GM12878 (cell line): ENCODE results near the gene SELENOS. TPM values are rescaled to one million over a fixed set of nuclear protein-coding genes. Genes with fewer than 3 reads are reported as not detected.

Source experiments
- ATAC-seq: fragments of 200-7000 bp; cut with Tn5 transposase; 3 replicates; pipeline ENCODE4 v1.9.1; 2020; ENCODE audit warnings: mild to moderate bottlenecking, moderate library complexity
- BruUV-seq: library from RNA; stranded (reverse); fragments of 400-500 nt; replicated peaks from 2 replicates; lab custom pipeline; 2021; lab: Mats Ljungman, UMichigan
- CTCF ChIA-PET: fragments of 300-600 bp; sonication (Branson Sonifier 250); formaldehyde crosslinking; extraction: SDS; loops from one replicate; lab custom pipeline; 2021; ENCODE audit warnings: inconsistent platforms; lab: Yijun Ruan, JAX
- POLR2A ChIA-PET: fragments of 350-600 bp; formaldehyde crosslinking; extraction: SDS; loops from one replicate; lab custom pipeline; 2021; ENCODE audit warnings: inconsistent platforms; lab: Charles Lee
- RAD21 ChIA-PET: fragments of 300-600 bp; sonication (Branson Sonifier 250); formaldehyde crosslinking; loops from one replicate; lab custom pipeline; 2023; ENCODE audit warnings: antibody characterized with exemption; ENCODE audit not compliant: unreplicated experiment; lab: Charles Lee
- SMC1A ChIA-PET: fragments of 300-600 bp; sonication (Branson Sonifier 250); formaldehyde crosslinking; loops from one replicate; lab custom pipeline; 2023; ENCODE audit not compliant: unreplicated experiment, uncharacterized antibody; lab: Charles Lee
- DNase-seq: peaks from one replicate; pipeline ENCODE4 v3.0.0-alpha.2; 2011; ENCODE audit warnings: low read depth, low spot score
- FAIRE-seq: peaks from 3 replicates; lab custom pipeline; 2011; peaks lifted over from hg19 to GRCh38; lab: Jason Lieb, UNC
- H2AFZ ChIP-seq: 2 replicates; pipeline ENCODE4 v1.6.0; 2011; ENCODE audit warnings: low read depth, low read length, control low read depth; ENCODE audit not compliant: control insufficient read depth
- H3K27ac ChIP-seq: 2 replicates; pipeline ENCODE4 v1.5.1; 2011; ENCODE audit warnings: control low read depth; ENCODE audit not compliant: control insufficient read depth, insufficient read depth
- H3K27me3 ChIP-seq, 2 experiments: replicated peaks in 1 of 2; 2 replicates each; pipeline versions ENCODE4 v1.6.0 to v1.6.1; 2011; ENCODE audit warnings: low read length in 1 of 2; ENCODE audit not compliant: control insufficient read depth in 2 of 2, insufficient read depth in 2 of 2
- H3K36me3 ChIP-seq, 2 experiments: 2 replicates each; pipeline ENCODE4 v1.5.1; 2011; ENCODE audit warnings: low read length in 1 of 2; ENCODE audit not compliant: control insufficient read depth in 2 of 2, insufficient read depth in 2 of 2
- H3K4me1 ChIP-seq: 2 replicates; pipeline ENCODE4 v1.6.1; 2011; ENCODE audit warnings: mild to moderate bottlenecking, low read length, moderate library complexity, mixed read lengths; ENCODE audit not compliant: control insufficient read depth, insufficient read depth
- H3K4me2 ChIP-seq: 2 replicates; pipeline ENCODE4 v1.6.0; 2011; ENCODE audit warnings: control low read depth; ENCODE audit not compliant: control insufficient read depth, insufficient read depth
- H3K4me3 ChIP-seq: fragments of 200-600 bp; sonication (generic); 2 replicates; pipeline ENCODE4 v1.5.1; 2016
- H3K79me2 ChIP-seq: 2 replicates; pipeline ENCODE4 v1.6.0; 2011; ENCODE audit warnings: low read length; ENCODE audit not compliant: control insufficient read depth, insufficient read depth
- H3K9ac ChIP-seq: 2 replicates; pipeline ENCODE4 v1.8.0; 2011; ENCODE audit warnings: low read length, control low read depth, mixed read lengths; ENCODE audit not compliant: control insufficient read depth, insufficient read depth
- H3K9me3 ChIP-seq: replicated peaks from 3 replicates; pipeline ENCODE4 v1.5.1; 2011; ENCODE audit warnings: mild to moderate bottlenecking, low read length; ENCODE audit not compliant: control insufficient read depth, insufficient read depth
- H4K20me1 ChIP-seq: 2 replicates; pipeline ENCODE4 v1.6.0; 2011; ENCODE audit not compliant: control insufficient read depth, insufficient read depth
- CBFB ChIP-seq: IDR thresholded peaks from 2 replicates; pipeline ENCODE4 v1.6.1; 2016; ENCODE audit warnings: antibody characterized with exemption, low read depth
- CBX3 ChIP-seq: fragments of 200-600 bp; sonication (generic); IDR thresholded peaks from 2 replicates; pipeline ENCODE4 v1.6.1; 2016; ENCODE audit warnings: low read depth, borderline replicate concordance
- CHD4 ChIP-seq: fragments of 200-600 bp; sonication (generic); IDR thresholded peaks from 2 replicates; pipeline ENCODE4 v1.6.1; 2016; ENCODE audit warnings: mild to moderate bottlenecking
- DPF2 ChIP-seq: fragments of 450-650 bp; IDR thresholded peaks from 2 replicates; pipeline ENCODE4 v1.6.1; 2017; ENCODE audit warnings: mild to moderate bottlenecking
- FOXM1 ChIP-seq: IDR thresholded peaks from 2 replicates; pipeline ENCODE4 v1.6.1; 2012; ENCODE audit warnings: low read depth, mild to moderate bottlenecking, inconsistent platforms, low read length, moderate library complexity
- GABPA ChIP-seq: IDR thresholded peaks from 2 replicates; pipeline ENCODE4 v1.6.1; 2014; ENCODE audit warnings: antibody characterized with exemption, low read depth, mild to moderate bottlenecking, inconsistent platforms
- NR2C1 ChIP-seq: fragments of 450-650 bp; IDR thresholded peaks from 2 replicates; pipeline ENCODE4 v1.6.1; 2017; ENCODE audit warnings: antibody characterized with exemption, mild to moderate bottlenecking, moderate library complexity
- RB1 ChIP-seq: fragments of 450-650 bp; formaldehyde crosslinking; IDR thresholded peaks from 2 replicates; pipeline ENCODE4 v1.6.1; 2017; ENCODE audit warnings: mild to moderate bottlenecking, borderline replicate concordance
- SMAD1 ChIP-seq: fragments of 450-650 bp; IDR thresholded peaks from 2 replicates; pipeline ENCODE4 v1.6.1; 2018; ENCODE audit warnings: mild to moderate bottlenecking, low read depth; ENCODE audit not compliant: partially characterized antibody
- STAT1 ChIP-seq: fragments of 450-650 bp; conservative IDR thresholded peaks from 2 replicates; pipeline ENCODE4 v1.6.1; 2014; ENCODE audit warnings: antibody characterized with exemption, mild to moderate bottlenecking
- WGBS: methylation state at CpG from one replicate; pipeline ENCODE4 v1.1.6; 2016; ENCODE audit warnings: low lambda C conversion rate; ENCODE audit not compliant: insufficient replicate concordance, insufficient coverage; ENCODE audit errors: missing lambda C conversion rate; 5-methylcytosine and 5-hydroxymethylcytosine counted together
- in situ Hi-C: fragments of 300-500 bp; cut with MboI; formaldehyde crosslinking; loops from 9 replicates; pipeline ENCODE4 v1.14.3; 2018; ENCODE audit warnings: mixed read lengths
- intact Hi-C: fragments of 100-400 bp; cut with micrococcal nuclease; formaldehyde crosslinking; loops from one replicate; pipeline ENCODE4 v1.14.2; 2022; ENCODE audit not compliant: unreplicated experiment
- polyA plus RNA-seq, 11 experiments: library from polyadenylated mRNA; depleted of rRNA in 4 of 11; unstranded in 6 of 11; stranded (reverse) in 5 of 11; fragments of >200 nt; fragmentation: Nextera tagmentation in 4 of 11; fragmentation: Illumina TruSeq in 1 of 11; extraction: Ambion mirVana in 4 of 11; extraction: Trizol in 1 of 11; gene quantifications; 1 replicate in 1 of 11; 2 replicates in 10 of 11; pipeline versions ENCODE4 v1.2.1 to v1.2.3, GENCODE V29; 2011 to 2016; ENCODE audit warnings: inconsistent platforms in 2 of 11, missing spikeins in 2 of 11, low read depth in 1 of 11
- total RNA-seq, 4 experiments: library from RNA; depleted of rRNA in 3 of 4; stranded (reverse); fragments of >200 nt in 3 of 4; fragmentation: Illumina TruSeq in 1 of 4; extraction: Trizol in 1 of 4; gene quantifications; 2 replicates each; pipeline versions ENCODE4 v1.2.1 to v1.2.3, GENCODE V29; 2013 to 2021
- TF ChIP-seq, protein P1 (sequence below): fragments of 150-350 bp; IDR thresholded peaks from 2 replicates; pipeline ENCODE4 v1.6.1; 2016; ENCODE audit warnings: low read depth, low read length
- TF ChIP-seq, protein P2 (sequence below): fragments of 450-650 bp; IDR thresholded peaks from 2 replicates; pipeline ENCODE4 v1.6.1; 2017; ENCODE audit warnings: low read depth, mild to moderate bottlenecking, moderate library complexity
- TF ChIP-seq, protein P3 (sequence below): fragments of 450-650 bp; IDR thresholded peaks from 2 replicates; pipeline ENCODE4 v1.6.1; 2018; ENCODE audit warnings: mild to moderate bottlenecking, low read depth, moderate library complexity; ENCODE audit not compliant: partially characterized antibody

Gene SELENOS
- total and polyA plus RNA-seq, 10 of the 15 experiments (the other 5 are each of a cell fraction or from before 2014, with no cell fraction given), result 25.8 to 90.1 (median 37.3) TPM

- in situ Hi-C loops (no loop called here), intact Hi-C loops (no loop called here)
- CTCF ChIA-PET, result interaction anchor here (0.7 to 5.8 kb wide), 13 partner anchors 12 to 317 kb away, joined by 3 to 64 read pairs (median 5); no protein-coding TSS in a partner anchor
- Histone ChIP-seq H3K9me3 (no peaks in the 10 kb centered on the region), H4K20me1 (no peaks in the 10 kb centered on the region; the same call in 1 of the 2 replicates), H2AFZ (no peak overlapping the region), H3K79me2 (peaks cover 96% of the 10 kb centered on the region), H3K4me1 (peaks cover 42% of the 10 kb centered on the region), H3K4me2 (peak overlapping the region; percentile 30), H3K27me3 (no peaks in the 10 kb centered on the region), H3K4me3 (peak overlapping the region; percentile 35), H3K36me3 (peaks cover 0 to 6% of the 10 kb centered on the region in 2 experiments; a peak in 1 of 4 replicates), H3K9ac (no peak overlapping the region), H3K27ac (no peak overlapping the region)
- SMC1A ChIA-PET, result interaction anchor here (0.6 to 10.3 kb wide), 18 partner anchors 9 to 326 kb away, joined by 3 to 119 read pairs (median 4); no protein-coding TSS in a partner anchor
- no peak for FAIRE-seq
- POLR2A ChIA-PET, result interaction anchor here (0.6 to 2.9 kb wide), 7 partner anchors 14 to 119 kb away, joined by 3 to 11 read pairs (median 3); no protein-coding TSS in a partner anchor
- DNase-seq, result no peak
- RAD21 ChIA-PET, result interaction anchor here (0.6 to 1.7 kb wide), 13 partner anchors 8 to 154 kb away, joined by 3 to 12 read pairs (median 4); partner anchors contain the start of gene CHSY1
- no TSS peak for BruUV-seq
- 83% methylated on average over 7 of the region's 7 CpGs for WGBS
- ATAC-seq, result no peak
- TF ChIP-seq, protein P1, sequence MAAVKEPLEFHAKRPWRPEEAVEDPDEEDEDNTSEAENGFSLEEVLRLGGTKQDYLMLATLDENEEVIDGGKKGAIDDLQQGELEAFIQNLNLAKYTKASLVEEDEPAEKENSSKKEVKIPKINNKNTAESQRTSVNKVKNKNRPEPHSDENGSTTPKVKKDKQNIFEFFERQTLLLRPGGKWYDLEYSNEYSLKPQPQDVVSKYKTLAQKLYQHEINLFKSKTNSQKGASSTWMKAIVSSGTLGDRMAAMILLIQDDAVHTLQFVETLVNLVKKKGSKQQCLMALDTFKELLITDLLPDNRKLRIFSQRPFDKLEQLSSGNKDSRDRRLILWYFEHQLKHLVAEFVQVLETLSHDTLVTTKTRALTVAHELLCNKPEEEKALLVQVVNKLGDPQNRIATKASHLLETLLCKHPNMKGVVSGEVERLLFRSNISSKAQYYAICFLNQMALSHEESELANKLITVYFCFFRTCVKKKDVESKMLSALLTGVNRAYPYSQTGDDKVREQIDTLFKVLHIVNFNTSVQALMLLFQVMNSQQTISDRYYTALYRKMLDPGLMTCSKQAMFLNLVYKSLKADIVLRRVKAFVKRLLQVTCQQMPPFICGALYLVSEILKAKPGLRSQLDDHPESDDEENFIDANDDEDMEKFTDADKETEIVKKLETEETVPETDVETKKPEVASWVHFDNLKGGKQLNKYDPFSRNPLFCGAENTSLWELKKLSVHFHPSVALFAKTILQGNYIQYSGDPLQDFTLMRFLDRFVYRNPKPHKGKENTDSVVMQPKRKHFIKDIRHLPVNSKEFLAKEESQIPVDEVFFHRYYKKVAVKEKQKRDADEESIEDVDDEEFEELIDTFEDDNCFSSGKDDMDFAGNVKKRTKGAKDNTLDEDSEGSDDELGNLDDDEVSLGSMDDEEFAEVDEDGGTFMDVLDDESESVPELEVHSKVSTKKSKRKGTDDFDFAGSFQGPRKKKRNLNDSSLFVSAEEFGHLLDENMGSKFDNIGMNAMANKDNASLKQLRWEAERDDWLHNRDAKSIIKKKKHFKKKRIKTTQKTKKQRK, result no peak
- no peak for TF ChIP-seq CHD4
- TF ChIP-seq SMAD1, result no peak
- TF ChIP-seq, protein P2, sequence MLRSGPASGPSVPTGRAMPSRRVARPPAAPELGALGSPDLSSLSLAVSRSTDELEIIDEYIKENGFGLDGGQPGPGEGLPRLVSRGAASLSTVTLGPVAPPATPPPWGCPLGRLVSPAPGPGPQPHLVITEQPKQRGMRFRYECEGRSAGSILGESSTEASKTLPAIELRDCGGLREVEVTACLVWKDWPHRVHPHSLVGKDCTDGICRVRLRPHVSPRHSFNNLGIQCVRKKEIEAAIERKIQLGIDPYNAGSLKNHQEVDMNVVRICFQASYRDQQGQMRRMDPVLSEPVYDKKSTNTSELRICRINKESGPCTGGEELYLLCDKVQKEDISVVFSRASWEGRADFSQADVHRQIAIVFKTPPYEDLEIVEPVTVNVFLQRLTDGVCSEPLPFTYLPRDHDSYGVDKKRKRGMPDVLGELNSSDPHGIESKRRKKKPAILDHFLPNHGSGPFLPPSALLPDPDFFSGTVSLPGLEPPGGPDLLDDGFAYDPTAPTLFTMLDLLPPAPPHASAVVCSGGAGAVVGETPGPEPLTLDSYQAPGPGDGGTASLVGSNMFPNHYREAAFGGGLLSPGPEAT, result no peak
- TF ChIP-seq STAT1, result no peak
- TF ChIP-seq DPF2, result no peak
- TF ChIP-seq, protein P3, sequence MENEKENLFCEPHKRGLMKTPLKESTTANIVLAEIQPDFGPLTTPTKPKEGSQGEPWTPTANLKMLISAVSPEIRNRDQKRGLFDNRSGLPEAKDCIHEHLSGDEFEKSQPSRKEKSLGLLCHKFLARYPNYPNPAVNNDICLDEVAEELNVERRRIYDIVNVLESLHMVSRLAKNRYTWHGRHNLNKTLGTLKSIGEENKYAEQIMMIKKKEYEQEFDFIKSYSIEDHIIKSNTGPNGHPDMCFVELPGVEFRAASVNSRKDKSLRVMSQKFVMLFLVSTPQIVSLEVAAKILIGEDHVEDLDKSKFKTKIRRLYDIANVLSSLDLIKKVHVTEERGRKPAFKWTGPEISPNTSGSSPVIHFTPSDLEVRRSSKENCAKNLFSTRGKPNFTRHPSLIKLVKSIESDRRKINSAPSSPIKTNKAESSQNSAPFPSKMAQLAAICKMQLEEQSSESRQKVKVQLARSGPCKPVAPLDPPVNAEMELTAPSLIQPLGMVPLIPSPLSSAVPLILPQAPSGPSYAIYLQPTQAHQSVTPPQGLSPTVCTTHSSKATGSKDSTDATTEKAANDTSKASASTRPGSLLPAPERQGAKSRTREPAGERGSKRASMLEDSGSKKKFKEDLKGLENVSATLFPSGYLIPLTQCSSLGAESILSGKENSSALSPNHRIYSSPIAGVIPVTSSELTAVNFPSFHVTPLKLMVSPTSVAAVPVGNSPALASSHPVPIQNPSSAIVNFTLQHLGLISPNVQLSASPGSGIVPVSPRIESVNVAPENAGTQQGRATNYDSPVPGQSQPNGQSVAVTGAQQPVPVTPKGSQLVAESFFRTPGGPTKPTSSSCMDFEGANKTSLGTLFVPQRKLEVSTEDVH, result no peak
- TF ChIP-seq GABPA, result no peak
- TF ChIP-seq CBFB, result no peak
- no peak for TF ChIP-seq RB1
- TF ChIP-seq NR2C1, result no peak
- no peak for TF ChIP-seq FOXM1
- no peak for TF ChIP-seq CBX3
Measured at GRCh38 chr15:101244036-101244781, 33.1 kb downstream of the SELENOS start.
